Caco-2 (cell line): Measurements from ENCODE around the gene LRRC31. TPM values are rescaled to one million over a fixed set of nuclear protein-coding genes. Genes with fewer than 3 reads are reported as not detected.

Source experiments
- Bru-seq: library from RNA; stranded (reverse); fragments of 400-500 nt; gene quantifications from one replicate; lab custom pipeline; 2021; lab: Mats Ljungman, UMichigan
- BruChase-seq, 2 experiments: library from RNA; stranded (reverse); fragments of 400-500 nt; gene quantifications; one replicate each; lab custom pipeline; 2021; lab: Mats Ljungman, UMichigan
- BruUV-seq: library from RNA; stranded (reverse); fragments of 400-500 nt; replicated peaks from 2 replicates; lab custom pipeline; 2021; lab: Mats Ljungman, UMichigan
- CTCF ChIA-PET: fragments of 300-600 bp; sonication (Branson Sonifier 250); formaldehyde crosslinking; loops from one replicate; lab custom pipeline; 2022; ENCODE audit warnings: antibody characterized with exemption; lab: Charles Lee
- POLR2A ChIA-PET: fragments of 300-600 bp; sonication (Branson Sonifier 250); formaldehyde crosslinking; loops from one replicate; lab custom pipeline; 2022; ENCODE audit warnings: antibody characterized with exemption; lab: Charles Lee
- DNase-seq, 2 experiments: peaks; one replicate each; pipeline versions ENCODE4 v3.0.0 to v3.0.0-alpha.2; 2020 to 2022
- H3K27me3 ChIP-seq: replicated peaks from 2 replicates; pipeline ENCODE4 v1.6.0; 2011; ENCODE audit warnings: low read length; ENCODE audit not compliant: control insufficient read depth, insufficient read depth
- H3K36me3 ChIP-seq: 2 replicates; pipeline ENCODE4 v1.5.1; 2011; ENCODE audit warnings: low read length; ENCODE audit not compliant: control insufficient read depth, insufficient read depth
- H3K4me1 ChIP-seq: fragments of 250-450 bp; sonication (Bioruptor Pico); 2 replicates; pipeline ENCODE4 v1.5.1; 2020; ENCODE audit warnings: mild to moderate bottlenecking
- H3K4me3 ChIP-seq: 2 replicates; pipeline ENCODE4 v1.5.1; 2011; ENCODE audit warnings: low read depth, mild to moderate bottlenecking, control low read depth, low read length
- H3K9me3 ChIP-seq: fragments of 250-450 bp; sonication (Bioruptor Pico); 2 replicates; pipeline ENCODE4 v1.5.1; 2020; ENCODE audit warnings: mild to moderate bottlenecking, moderate library complexity
- H3K27ac Mint-ChIP-seq: one replicate; pipeline ENCODE4 v1.8.0; 2022; ENCODE audit warnings: mixed read lengths; ENCODE audit not compliant: unreplicated experiment
- H3K27me3 Mint-ChIP-seq: one replicate; pipeline ENCODE4 v1.8.0; 2022; ENCODE audit warnings: mixed read lengths; ENCODE audit not compliant: insufficient read depth, unreplicated experiment
- H3K36me3 Mint-ChIP-seq: one replicate; pipeline ENCODE4 v1.8.0; 2022; ENCODE audit warnings: mild to moderate bottlenecking, mixed read lengths; ENCODE audit not compliant: insufficient read depth, unreplicated experiment
- H3K4me1 Mint-ChIP-seq: one replicate; pipeline ENCODE4 v1.8.0; 2022; ENCODE audit warnings: low read depth, mixed read lengths; ENCODE audit not compliant: unreplicated experiment
- H3K4me3 Mint-ChIP-seq: one replicate; pipeline ENCODE4 v1.8.0; 2022; ENCODE audit warnings: mild to moderate bottlenecking, moderate library complexity, mixed read lengths; ENCODE audit not compliant: unreplicated experiment
- H3K9me3 Mint-ChIP-seq: one replicate; pipeline ENCODE4 v1.8.0; 2022; ENCODE audit warnings: mixed read lengths; ENCODE audit not compliant: unreplicated experiment
- CTCF ChIP-seq, 2 experiments: fragments of 200-600 bp in 1 of 2; IDR thresholded peaks; 1 replicate in 1 of 2; 2 replicates in 1 of 2; pipeline versions ENCODE4 v1.5.1 to v1.8.0; 2011 to 2022; ENCODE audit warnings: antibody characterized with exemption in 1 of 2, control low read depth in 1 of 2, inconsistent platforms in 1 of 2, low read depth in 1 of 2, low read length in 1 of 2, mild to moderate bottlenecking in 1 of 2, moderate library complexity in 1 of 2; ENCODE audit not compliant: insufficient read depth in 1 of 2, severe bottlenecking in 1 of 2, unreplicated experiment in 1 of 2
- intact Hi-C: fragments of 100-400 bp; cut with micrococcal nuclease; formaldehyde crosslinking; loops from one replicate; pipeline ENCODE4 v1.10.0; 2022; ENCODE audit not compliant: unreplicated experiment
- long read RNA-seq: library from polyadenylated mRNA; stranded (forward); transcript quantifications from one replicate; pipeline ENCODE4 v2.0.0, GENCODE V29; 2022
- total RNA-seq: library from RNA; stranded (reverse); gene quantifications from 2 replicates; pipeline ENCODE4 v1.2.3, GENCODE V29; 2022

The LRRC31 gene
- 0.64 and 0.70 TPM in 2 replicates for total RNA-seq
- Bru-seq, nascent RNA = percentile 31 among the genes with signal in this experiment
- BruChase-seq, experiment 1, labeled RNA remaining after a 2-hour chase = percentile 30 among the genes with signal in this experiment
- BruChase-seq, experiment 2, labeled RNA remaining after a 6-hour chase = percentile 28 among the genes with signal in this experiment
- long read RNA-seq, partial matches to known transcripts = 0 of 3 reads
- long read RNA-seq, other reads (novel, unspliced or antisense) = 3 of 3 reads

DNA sequence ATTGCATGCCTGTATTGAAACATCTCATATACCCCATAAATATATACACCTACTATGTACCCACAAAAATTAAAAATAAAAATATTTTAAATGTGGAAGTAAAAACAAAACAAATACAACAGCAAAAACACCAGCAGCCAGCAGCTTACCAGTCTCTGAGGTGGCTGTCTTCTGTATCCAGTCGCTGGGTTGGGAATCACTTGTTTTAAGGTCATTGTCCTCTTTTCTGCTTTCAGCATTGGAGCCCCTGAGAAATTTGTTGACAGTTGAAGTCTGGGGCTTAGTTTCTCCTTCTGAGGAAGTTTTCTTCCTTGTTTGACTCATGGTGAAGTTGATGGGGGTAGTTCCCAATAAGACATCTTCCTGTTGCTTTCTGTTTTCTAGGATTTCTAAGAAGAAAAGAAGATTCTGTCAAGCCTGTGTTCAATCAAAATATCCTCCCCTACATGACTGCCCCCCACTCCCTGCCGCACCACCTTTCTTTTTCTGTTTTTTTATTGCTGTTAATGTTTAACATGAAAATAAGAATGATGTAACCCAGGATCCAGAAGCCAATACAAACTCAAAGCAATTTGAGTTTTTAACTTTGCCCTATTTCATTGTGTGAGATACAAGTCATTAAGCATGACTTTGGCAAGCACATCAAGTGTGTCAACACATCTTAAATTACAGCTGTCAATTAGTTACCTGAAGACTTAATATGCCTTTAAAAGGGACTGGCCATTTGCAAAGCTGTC lies at the start of gene LRRC31:
Gene LRRC31, minus strand, starts transcription at position 452 of the 737 bp plus-strand sequence. Its CDS starts 128 bp downstream, at position 324.
- Mint-ChIP-seq H3K27ac (peak within 1 kb of the TSS; percentile 42), H3K36me3 (no peaks in the 10 kb centered on the region), H3K4me3 (peak within 1 kb of the TSS; percentile 33), H3K4me1 (peaks cover 10% of the 10 kb centered on the region), H3K9me3 (no peaks in the 10 kb centered on the region), H3K27me3 (no peaks in the 10 kb centered on the region)
- intact Hi-C loops = loop anchor here (10.0 kb wide), 1 partner anchor 55 kb away; no protein-coding TSS in a partner anchor
- no peaks in the 10 kb centered on the region for H3K36me3 ChIP-seq
- BruUV-seq = no TSS peak
- H3K27me3 ChIP-seq = no peaks in the 10 kb centered on the region
- ChIA-PET POLR2A (no interaction called here), CTCF (no interaction called here)
- no peak for TF ChIP-seq CTCF (IDR thresholded peaks at IDR 0.05; ENCODE audit: insufficient read depth in 1 of 2, low read depth in 1 of 2, low read length in 1 of 2, severe bottlenecking in 1 of 2, unreplicated experiment in 1 of 2)
- peaks cover 5% of the 10 kb centered on the region; the same call in 1 of the 2 replicates for H3K4me1 ChIP-seq
- no peaks in the 10 kb centered on the region for H3K9me3 ChIP-seq
- no peak within 1 kb of the TSS for H3K4me3 ChIP-seq
- no peak for DNase-seq

DNA sequence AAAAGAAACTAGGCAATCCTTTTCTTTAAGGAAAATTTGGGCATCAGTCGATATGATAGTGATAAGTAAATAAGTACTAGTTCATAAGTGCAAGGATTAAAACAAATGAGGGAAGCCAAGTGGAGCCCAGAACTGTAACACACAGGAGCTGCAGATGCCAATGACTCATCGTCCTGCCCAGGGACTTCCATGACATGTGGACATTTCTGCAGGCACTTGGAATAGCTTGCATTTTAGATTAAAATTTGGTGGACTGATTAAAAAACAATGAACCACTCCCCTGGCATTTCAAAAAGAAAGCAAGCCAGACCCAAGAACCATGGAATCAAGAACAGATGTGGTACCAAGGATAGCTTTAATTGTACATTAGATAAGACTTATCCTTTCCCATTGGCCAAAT lies 44.6 kb upstream of the LRRC31 start:
- Mint-ChIP-seq H3K27ac (no peak overlapping the region), H3K4me1 (no peaks in the 10 kb centered on the region), H3K9me3 (no peaks in the 10 kb centered on the region), H3K4me3 (no peak overlapping the region), H3K36me3 (no peaks in the 10 kb centered on the region), H3K27me3 (peaks cover 3% of the 10 kb centered on the region)
- no peak for TF ChIP-seq CTCF (IDR thresholded peaks at IDR 0.05; ENCODE audit: insufficient read depth in 1 of 2, low read depth in 1 of 2, low read length in 1 of 2, severe bottlenecking in 1 of 2, unreplicated experiment in 1 of 2)
- H3K9me3 ChIP-seq = no peaks in the 10 kb centered on the region
- BruUV-seq = no TSS peak
- H3K36me3 ChIP-seq = no peaks in the 10 kb centered on the region
- ChIA-PET CTCF (no interaction called here), POLR2A (no interaction called here)
- no peak for DNase-seq
- H3K4me1 ChIP-seq = no peaks in the 10 kb centered on the region
- intact Hi-C loops = no loop called here
- H3K4me3 ChIP-seq = no peak overlapping the region
- no peaks in the 10 kb centered on the region; the same call in 1 of the 2 replicates for H3K27me3 ChIP-seq

GRCh38 chr3:169913323-169913722 lies 43.6 kb upstream of the LRRC31 start:
- POLR2A ChIA-PET = no interaction called here
- no peak overlapping the region for H3K4me3 Mint-ChIP-seq
- Histone ChIP-seq H3K27me3 (no peaks in the 10 kb centered on the region; the same call in 1 of the 2 replicates), H3K36me3 (no peaks in the 10 kb centered on the region), H3K9me3 (no peaks in the 10 kb centered on the region), H3K4me1 (no peaks in the 10 kb centered on the region), H3K4me3 (no peak overlapping the region)
- intact Hi-C loops = no loop called here
- BruUV-seq = no TSS peak
- H3K27me3 Mint-ChIP-seq = peaks cover 3% of the 10 kb centered on the region
- no peak for TF ChIP-seq CTCF (IDR thresholded peaks at IDR 0.05; ENCODE audit: insufficient read depth in 1 of 2, low read depth in 1 of 2, low read length in 1 of 2, severe bottlenecking in 1 of 2, unreplicated experiment in 1 of 2)
- no peaks in the 10 kb centered on the region for H3K9me3 Mint-ChIP-seq
- H3K4me1 Mint-ChIP-seq = no peaks in the 10 kb centered on the region
- H3K27ac Mint-ChIP-seq = no peak overlapping the region
- DNase-seq = no peak
- no peaks in the 10 kb centered on the region for H3K36me3 Mint-ChIP-seq
- CTCF ChIA-PET = no interaction called here
